GM08714 (cell line): ENCODE data around the gene GPR61.

Source experiments
- H3K4me3 ChIP-seq: fragments of 200-500 bp; sonication (Bioruptor generic); 2 replicates; pipeline ENCODE4 v1.5.1; 2014; ENCODE audit warnings: mild to moderate bottlenecking, low read length, inconsistent platforms
- ZNF274 ChIP-seq: IDR thresholded peaks from 2 replicates; pipeline ENCODE4 v1.6.1; 2012; ENCODE audit warnings: mild to moderate bottlenecking, low read depth, low read length

The GPR61 gene

DNA sequence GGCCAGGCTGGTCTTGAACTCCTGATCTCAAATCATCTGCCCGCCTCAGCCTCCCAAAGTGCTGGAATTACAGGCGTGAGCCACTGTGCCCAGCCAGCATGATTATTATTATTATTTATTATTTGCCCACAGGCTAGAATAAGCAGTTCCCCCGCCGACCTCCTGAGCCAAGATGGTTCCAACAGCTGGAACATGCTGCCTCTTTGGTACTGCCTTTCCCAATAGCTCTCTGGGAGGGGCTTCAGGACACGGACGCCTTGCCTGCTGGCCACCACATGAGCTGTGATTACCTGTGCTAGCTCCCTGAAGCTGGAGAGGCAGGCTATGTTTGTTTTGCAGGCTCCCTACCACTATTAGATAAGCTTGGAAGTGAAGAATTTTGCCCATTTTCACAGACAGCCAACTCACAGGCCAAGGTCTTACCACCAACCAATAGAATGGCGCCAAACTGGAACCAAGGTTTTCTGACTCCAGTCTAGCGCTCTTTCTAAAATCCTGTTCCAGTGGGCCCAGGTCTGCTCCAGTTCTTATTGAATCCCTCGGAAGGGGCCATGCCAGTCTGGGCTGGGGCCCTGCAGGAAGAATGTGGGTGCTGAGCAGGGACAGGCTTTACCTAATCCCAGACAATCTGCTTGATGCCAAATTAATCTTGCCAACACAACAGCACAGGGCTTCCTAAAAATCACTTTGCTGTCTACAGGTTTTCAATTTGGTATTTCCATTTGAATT, 2.1 kb upstream of the GPR61 start:
- TF ChIP-seq ZNF274: no peak
- H3K4me3 ChIP-seq: no peak overlapping the region

DNA sequence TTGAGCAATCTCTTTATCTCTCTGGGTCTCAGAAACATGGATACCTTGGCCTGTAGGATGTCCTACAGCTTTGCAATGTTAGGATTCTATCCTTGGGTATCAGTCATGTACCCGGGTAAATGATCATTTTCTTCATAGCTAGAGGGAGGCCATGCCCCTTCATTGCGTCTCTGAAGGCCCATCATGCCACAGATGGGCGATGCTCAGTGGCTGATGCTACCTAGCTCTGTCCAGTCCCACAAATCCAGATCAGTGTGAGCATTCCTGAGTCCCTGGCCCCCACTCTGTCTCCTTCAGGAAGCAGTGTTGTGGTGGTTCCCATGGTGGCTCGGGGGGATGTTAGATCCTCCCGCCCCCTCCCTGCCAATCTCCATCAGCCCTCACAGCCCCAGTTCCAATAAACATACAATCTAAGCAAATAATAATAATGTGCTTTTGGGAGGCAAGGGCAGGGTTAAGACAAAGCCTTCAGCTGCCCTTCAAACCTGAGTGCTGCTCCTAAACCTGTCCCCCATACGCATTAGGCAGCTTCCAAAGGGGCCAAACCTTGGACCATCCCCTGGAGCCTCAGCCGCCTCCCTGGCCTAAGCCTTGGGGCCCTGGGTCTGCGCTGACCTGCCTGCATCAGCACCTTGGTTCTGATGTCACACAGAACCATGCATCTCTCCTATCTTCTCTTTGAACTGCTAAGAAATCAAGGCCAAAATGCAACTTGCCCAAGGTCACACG, 681 bp upstream of the GPR61 start:
- no peak for TF ChIP-seq ZNF274
- H3K4me3 ChIP-seq: no peak overlapping the region

DNA sequence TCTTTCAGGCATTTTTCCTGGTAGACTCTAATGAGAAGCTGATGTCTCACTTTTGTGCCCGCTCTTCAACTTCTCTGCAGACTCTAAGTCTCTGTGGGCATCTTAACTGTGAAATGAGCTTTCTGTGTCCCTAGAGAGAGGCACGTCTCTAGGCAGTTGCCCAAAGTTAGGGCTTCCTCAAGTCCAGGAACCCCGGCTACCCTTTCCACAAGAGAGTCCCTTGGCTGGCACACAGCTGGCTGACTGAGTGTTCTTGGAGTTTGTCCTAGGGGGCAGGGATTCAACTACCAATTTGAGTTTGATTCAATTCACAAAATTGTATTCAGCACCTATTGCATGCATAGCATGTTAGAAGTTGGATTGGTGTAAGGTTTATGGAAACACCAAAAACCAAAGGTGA, 1.4 kb downstream of the GPR61 start:
- H3K4me3 ChIP-seq: no peak overlapping the region
- TF ChIP-seq ZNF274: no peak

DNA sequence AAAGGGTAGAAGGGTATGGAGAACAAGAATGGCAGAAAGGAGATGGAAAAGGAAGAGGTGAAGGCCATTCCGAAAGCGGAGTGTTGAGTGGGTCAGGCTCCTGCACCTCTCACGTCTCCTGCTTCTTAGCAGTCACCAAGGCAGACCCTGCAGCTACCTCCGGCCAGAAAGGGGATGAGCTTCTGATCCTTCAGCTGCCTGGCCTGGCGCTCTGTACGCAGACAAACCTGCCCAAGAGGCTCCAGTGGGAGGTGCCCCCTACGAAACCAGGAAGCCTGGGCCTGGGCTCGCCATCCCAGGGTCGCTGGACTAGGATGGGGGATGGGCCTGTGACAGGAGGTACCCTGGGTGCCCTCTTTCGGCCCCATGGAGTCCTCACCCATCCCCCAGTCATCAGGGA, 3.0 kb downstream of the GPR61 start:
- no peak for TF ChIP-seq ZNF274

DNA sequence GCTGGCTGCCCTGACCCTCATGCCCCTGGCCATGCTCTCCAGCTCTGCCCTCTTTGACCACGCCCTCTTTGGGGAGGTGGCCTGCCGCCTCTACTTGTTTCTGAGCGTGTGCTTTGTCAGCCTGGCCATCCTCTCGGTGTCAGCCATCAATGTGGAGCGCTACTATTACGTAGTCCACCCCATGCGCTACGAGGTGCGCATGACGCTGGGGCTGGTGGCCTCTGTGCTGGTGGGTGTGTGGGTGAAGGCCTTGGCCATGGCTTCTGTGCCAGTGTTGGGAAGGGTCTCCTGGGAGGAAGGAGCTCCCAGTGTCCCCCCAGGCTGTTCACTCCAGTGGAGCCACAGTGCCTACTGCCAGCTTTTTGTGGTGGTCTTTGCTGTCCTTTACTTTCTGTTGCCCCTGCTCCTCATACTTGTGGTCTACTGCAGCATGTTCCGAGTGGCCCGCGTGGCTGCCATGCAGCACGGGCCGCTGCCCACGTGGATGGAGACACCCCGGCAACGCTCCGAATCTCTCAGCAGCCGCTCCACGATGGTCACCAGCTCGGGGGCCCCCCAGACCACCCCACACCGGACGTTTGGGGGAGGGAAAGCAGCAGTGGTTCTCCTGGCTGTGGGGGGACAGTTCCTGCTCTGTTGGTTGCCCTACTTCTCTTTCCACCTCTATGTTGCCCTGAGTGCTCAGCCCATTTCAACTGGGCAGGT, 3.8 kb downstream of the GPR61 start:
- no peak for TF ChIP-seq ZNF274
- H3K4me3 ChIP-seq: no peak overlapping the region

More for the DNA sequence above, 3.0 kb downstream of the GPR61 start:
- no peak overlapping the region for H3K4me3 ChIP-seq

DNA sequence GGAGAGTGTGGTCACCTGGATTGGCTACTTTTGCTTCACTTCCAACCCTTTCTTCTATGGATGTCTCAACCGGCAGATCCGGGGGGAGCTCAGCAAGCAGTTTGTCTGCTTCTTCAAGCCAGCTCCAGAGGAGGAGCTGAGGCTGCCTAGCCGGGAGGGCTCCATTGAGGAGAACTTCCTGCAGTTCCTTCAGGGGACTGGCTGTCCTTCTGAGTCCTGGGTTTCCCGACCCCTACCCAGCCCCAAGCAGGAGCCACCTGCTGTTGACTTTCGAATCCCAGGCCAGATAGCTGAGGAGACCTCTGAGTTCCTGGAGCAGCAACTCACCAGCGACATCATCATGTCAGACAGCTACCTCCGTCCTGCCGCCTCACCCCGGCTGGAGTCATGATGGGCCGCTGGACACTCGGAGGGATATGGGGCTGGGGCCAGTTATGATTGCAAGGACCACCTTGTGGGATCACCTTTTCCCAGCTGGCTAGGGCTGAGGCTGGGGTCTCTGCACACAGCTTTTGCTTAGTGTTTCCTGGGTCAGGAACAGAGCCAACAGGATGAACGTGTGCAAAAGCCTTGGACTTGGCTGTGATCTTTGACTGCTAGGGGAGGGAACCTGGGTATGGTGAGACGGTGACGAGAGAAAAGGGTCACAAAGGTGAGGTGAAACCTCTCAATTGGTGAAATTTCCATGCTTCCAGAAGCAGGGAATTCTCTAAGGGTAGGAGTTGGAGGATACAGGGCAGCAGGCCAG, 4.5 kb downstream of the GPR61 start:
- no peak overlapping the region for H3K4me3 ChIP-seq
- no peak for TF ChIP-seq ZNF274

- H3K4me3 ChIP-seq: peak overlapping the region; percentile 81
- TF ChIP-seq ZNF274: no peak
Measured at GRCh38 chr1:109546311-109547109, 6.8 kb downstream of the GPR61 start.

DNA sequence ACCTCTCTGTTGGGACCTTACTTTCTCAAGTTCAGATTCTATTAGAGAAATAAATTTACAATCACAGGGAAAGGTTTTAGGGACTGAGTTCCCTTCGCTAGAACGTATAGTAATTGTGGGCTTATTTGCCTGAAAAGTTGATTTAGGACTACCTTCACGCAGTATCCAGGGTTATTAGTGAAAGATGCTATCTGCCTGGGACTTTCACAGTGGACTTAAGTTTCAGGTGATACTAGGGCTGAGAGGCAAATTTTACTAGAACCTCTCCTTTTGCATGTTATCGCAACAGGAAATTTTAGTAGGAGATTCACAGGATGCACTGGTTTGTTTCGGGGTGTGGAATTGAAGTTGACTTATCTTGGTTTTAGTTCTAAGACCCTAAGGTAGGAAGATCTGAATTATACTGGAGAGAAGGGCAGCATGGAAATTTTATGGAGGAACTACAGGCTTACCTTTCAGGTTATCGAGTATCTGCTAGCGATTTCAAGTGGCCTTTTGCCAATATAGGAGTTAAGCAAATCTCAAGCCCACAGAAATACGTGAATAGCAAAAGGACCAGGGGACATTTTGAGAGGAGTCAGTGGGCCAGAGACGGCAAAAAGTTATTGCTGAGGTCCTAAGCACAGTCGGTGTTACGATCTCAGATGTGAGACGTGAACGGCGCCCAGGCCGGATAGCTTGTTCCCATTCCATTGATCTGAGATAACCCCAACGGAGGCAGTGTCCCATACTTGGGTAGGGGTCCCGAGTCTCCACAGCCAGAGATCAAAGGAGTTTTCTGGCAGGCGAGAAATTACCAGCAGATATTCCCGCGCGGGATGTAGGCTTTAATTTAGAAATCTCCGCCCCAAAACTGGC, 8.0 kb downstream of the GPR61 start:
- H3K4me3 ChIP-seq: peak overlapping the region; percentile 81
- TF ChIP-seq ZNF274: no peak

DNA sequence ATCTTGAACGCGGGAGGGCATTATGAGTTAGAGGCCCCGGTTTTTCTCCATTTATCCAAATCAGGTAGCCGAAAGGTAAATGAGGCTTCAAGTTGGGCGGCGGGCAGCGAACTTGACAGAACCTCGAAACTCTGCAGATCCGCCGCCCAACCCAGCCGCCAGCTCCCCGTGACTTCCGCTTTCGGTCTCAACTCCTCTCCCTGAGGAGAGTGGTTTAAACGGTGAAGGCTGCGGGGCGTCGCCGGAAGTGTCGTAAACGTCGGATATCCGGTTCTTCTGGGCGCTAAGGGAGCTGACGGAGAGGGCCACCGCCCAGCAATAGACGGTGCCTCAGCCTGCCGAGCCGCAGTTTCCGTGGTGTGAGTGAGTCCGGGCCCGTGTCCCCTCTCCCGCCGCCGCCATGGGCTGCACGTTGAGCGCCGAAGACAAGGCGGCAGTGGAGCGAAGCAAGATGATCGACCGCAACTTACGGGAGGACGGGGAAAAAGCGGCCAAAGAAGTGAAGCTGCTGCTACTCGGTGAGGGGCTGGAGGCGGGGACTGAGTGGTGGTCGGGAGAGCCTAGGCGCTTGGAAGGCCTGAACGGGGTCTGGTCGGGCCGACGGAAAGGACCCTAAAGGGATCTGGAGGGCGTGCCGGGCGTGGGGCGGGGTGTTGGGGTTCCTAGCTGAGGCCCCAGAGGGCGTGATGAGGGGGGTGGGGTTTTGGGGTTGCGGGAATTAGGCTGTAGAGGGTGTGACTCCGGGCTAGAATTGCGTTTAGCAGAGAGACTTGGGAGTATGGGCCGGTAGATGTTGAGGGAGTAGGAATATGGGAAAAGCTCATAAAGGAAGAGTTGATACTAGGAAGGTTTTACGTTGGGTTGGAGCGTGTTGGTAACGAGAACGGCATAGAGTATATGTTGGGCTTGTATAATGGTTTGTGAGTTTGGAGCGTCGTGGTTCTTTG, 8.9 kb downstream of the GPR61 start, which contains the start of gene GNAI3:
Gene GNAI3 (plus strand): TSS at position 295 of the 947 bp plus-strand sequence. CDS start 106 bp downstream, at position 401.
- TF ChIP-seq ZNF274: no peak
- peak within 1 kb of the TSS; percentile 95 for H3K4me3 ChIP-seq

GRCh38 chr1:109556563-109556962, 16.9 kb downstream of the GPR61 start:
- TF ChIP-seq ZNF274: no peak

GRCh38 chr1:109557520-109557919, 17.8 kb downstream of the GPR61 start:
- TF ChIP-seq ZNF274: no peak
- no peak overlapping the region for H3K4me3 ChIP-seq

More at GRCh38 chr1:109556563-109556962, 16.9 kb downstream of the GPR61 start:
- H3K4me3 ChIP-seq: no peak overlapping the region
